Astrocyte (in vitro differentiated cells and primary cell): ENCODE data around the gene SAPCD2.

Experiments used
- CTCF ChIP-seq: IDR thresholded peaks from 2 replicates; pipeline ENCODE4 v1.5.1; 2011; ENCODE audit warnings: low read depth, mild to moderate bottlenecking, inconsistent platforms, low read length, moderate library complexity; ENCODE audit not compliant: insufficient read depth
- EZH2 ChIP-seq: IDR thresholded peaks from 2 replicates; pipeline ENCODE4 v1.6.1; 2012; ENCODE audit warnings: mild to moderate bottlenecking, low read length, inconsistent platforms; ENCODE audit not compliant: insufficient read depth

GRCh38 chr9:137070201-137070905, at the start of gene SAPCD2:
- TF ChIP-seq CTCF (no peak), EZH2 (no peak)
